K562 (cell line): ENCODE results near the gene SAP25.

Experiments
- AFF4 ChIP-seq: sonication (generic); formaldehyde crosslinking; IDR thresholded peaks from 2 replicates; pipeline ENCODE4 v1.8.0; 2023; ENCODE audit warnings: mild to moderate bottlenecking, missing genetic modification reagents
- EZH2 ChIP-seq: IDR thresholded peaks from 2 replicates; pipeline ENCODE4 v1.6.1; 2012; ENCODE audit warnings: low read depth, mild to moderate bottlenecking, inconsistent platforms, low read length, borderline replicate concordance
- HIVEP1 ChIP-seq: fragments of 250-450 bp; sonication (Bioruptor Pico); IDR thresholded peaks from 2 replicates; pipeline ENCODE4 v1.4.0; 2020; ENCODE audit warnings: mild to moderate bottlenecking
- HNRNPL ChIP-seq: fragments of 200-400 bp; formaldehyde crosslinking; IDR thresholded peaks from 2 replicates; pipeline ENCODE4 v1.6.1; 2017; ENCODE audit warnings: low read depth, mild to moderate bottlenecking, low read length
- POLR2A ChIP-seq: fragments of 450-650 bp; conservative IDR thresholded peaks from 2 replicates; pipeline ENCODE4 v1.6.1; 2016
- POLR2AphosphoS5 ChIP-seq: IDR thresholded peaks from 2 replicates; pipeline ENCODE4 v1.6.1; 2011; ENCODE audit warnings: mild to moderate bottlenecking, low read depth, low read length, moderate library complexity; ENCODE audit not compliant: control insufficient read depth, insufficient read depth
- SIN3B ChIP-seq: fragments of 450-650 bp; IDR thresholded peaks from 2 replicates; pipeline ENCODE4 v1.6.1; 2017; ENCODE audit warnings: low read depth, mild to moderate bottlenecking, moderate library complexity
- STAT6 ChIP-seq: sonication (generic); formaldehyde crosslinking; IDR thresholded peaks from 2 replicates; pipeline ENCODE4 v1.8.1; 2023; ENCODE audit warnings: mild to moderate bottlenecking, missing genetic modification reagents
- TBP ChIP-seq: optimal IDR thresholded peaks from 2 replicates; pipeline ENCODE3; 2011; ENCODE audit warnings: low read depth, low read length, improper control_type of control experiment
- ZBTB11 ChIP-seq, 3 experiments: fragments of 200-800 bp in 1 of 3; fragments of 250-450 bp in 1 of 3; fragments of 450-650 bp in 1 of 3; sonication (Bioruptor Pico) in 1 of 3; sonication (Bioruptor generic) in 1 of 3; formaldehyde crosslinking in 1 of 3; IDR thresholded peaks; 2 replicates each; pipeline versions ENCODE4 v1.6.1 to v1.8.0; 2016 to 2022; ENCODE audit warnings: mild to moderate bottlenecking in 2 of 3, missing genetic modification characterization in 2 of 3, missing compliant biosample characterization in 1 of 3, moderate library complexity in 1 of 3
- ZNF124 ChIP-seq: sonication (generic); formaldehyde crosslinking; IDR thresholded peaks from 2 replicates; pipeline ENCODE4 v1.8.1; 2022; ENCODE audit warnings: missing genetic modification reagents

- TF ChIP-seq ZBTB11 (CRISPR knock-in tag; IDR thresholded peaks at IDR 0.05) (no peak), SIN3B (no peak), POLR2A (no peak), ZNF124 (no peak), EZH2 (no peak), HNRNPL (no peak), AFF4 (no peak), HIVEP1 (CRISPR knock-in tag) (no peak), POLR2AphosphoS5 (no peak), STAT6 (CRISPR knock-in tag) (no peak), TBP (no peak)
Measured at GRCh38 chr7:100540073-100540723, 33.5 kb downstream of the SAP25 start.
